A673 (cell line): ENCODE data around the gene LTF. TPM values are rescaled to one million over a fixed set of nuclear protein-coding genes. Genes with fewer than 3 reads are reported as not detected.
"Not testable (repeated sequence)": the region's sequence is repeated elsewhere in the genome, so short reads cannot be mapped to it uniquely, and the experiment has no call there.

Experiments
- BruUV-seq: library from RNA; stranded (reverse); fragments of 400-500 nt; replicated peaks from 2 replicates; lab custom pipeline; 2021; lab: Mats Ljungman, UMichigan
- CTCF ChIA-PET: fragments of 300-600 bp; sonication (Branson Sonifier 250); formaldehyde crosslinking; loops from one replicate; lab custom pipeline; 2022; ENCODE audit warnings: antibody characterized with exemption; lab: Charles Lee
- POLR2A ChIA-PET: fragments of 300-600 bp; sonication (Branson Sonifier 250); formaldehyde crosslinking; loops from one replicate; lab custom pipeline; 2022; ENCODE audit warnings: antibody characterized with exemption; ENCODE audit not compliant: low non-redundant PET; lab: Charles Lee
- DNase-seq: peaks from one replicate; pipeline ENCODE4 v3.0.0-alpha.2; 2015; ENCODE audit warnings: low spot score
- H3K27ac ChIP-seq: fragments of 200-600 bp; sonication (generic); 2 replicates; pipeline ENCODE4 v1.5.1; 2016; ENCODE audit warnings: mixed run types, low read depth, mild to moderate bottlenecking, mixed read lengths, antibody characterized with exemption, low read length; ENCODE audit not compliant: poor library complexity, severe bottlenecking
- H3K27me3 ChIP-seq: fragments of 200-600 bp; sonication (generic); replicated peaks from 2 replicates; pipeline ENCODE4 v1.6.1; 2017; ENCODE audit warnings: mixed run types, low read depth, mild to moderate bottlenecking, mixed read lengths, antibody characterized with exemption, low read length; ENCODE audit not compliant: insufficient read depth, poor library complexity
- H3K36me3 ChIP-seq: fragments of 200-600 bp; sonication (generic); 2 replicates; pipeline ENCODE4 v1.6.1; 2016; ENCODE audit warnings: mixed run types, mild to moderate bottlenecking, mixed read lengths, antibody characterized with exemption, low read length; ENCODE audit not compliant: insufficient read depth, poor library complexity, severe bottlenecking
- H3K4me1 ChIP-seq: fragments of 200-600 bp; sonication (generic); 2 replicates; pipeline ENCODE4 v1.6.1; 2017; ENCODE audit warnings: mixed run types, mild to moderate bottlenecking, mixed read lengths, antibody characterized with exemption, low read length; ENCODE audit not compliant: insufficient read depth, poor library complexity, severe bottlenecking
- H3K4me3 ChIP-seq: fragments of 200-600 bp; sonication (generic); 2 replicates; pipeline ENCODE4 v1.5.1; 2016; ENCODE audit warnings: low read depth, mixed run types, mild to moderate bottlenecking, mixed read lengths, low read length; ENCODE audit not compliant: poor library complexity, severe bottlenecking
- H3K9me3 ChIP-seq: fragments of 200-600 bp; sonication (generic); 2 replicates; pipeline ENCODE4 v1.6.1; 2016; ENCODE audit warnings: mixed run types, low read depth, mild to moderate bottlenecking, mixed read lengths, antibody characterized with exemption, low read length; ENCODE audit not compliant: poor library complexity, severe bottlenecking
- EZH2 ChIP-seq: fragments of 200-600 bp; sonication (generic); IDR thresholded peaks from 2 replicates; pipeline ENCODE4 v1.6.1; 2017; ENCODE audit warnings: borderline replicate concordance, low read depth, mild to moderate bottlenecking, mixed read lengths, antibody characterized with exemption, low read length; ENCODE audit not compliant: poor library complexity, severe bottlenecking
- intact Hi-C: fragments of 100-400 bp; cut with micrococcal nuclease; formaldehyde crosslinking; loops from one replicate; pipeline ENCODE4 v1.10.0; 2022; ENCODE audit not compliant: unreplicated experiment
- total RNA-seq: library from RNA; stranded (reverse); gene quantifications from 2 replicates; pipeline ENCODE4 v1.2.3, GENCODE V29; 2021
- TF ChIP-seq, protein P1 (sequence below): fragments of 300-800, 200-600 bp; sonication (generic); conservative IDR thresholded peaks from 2 replicates; pipeline ENCODE4 v1.5.1; 2017; ENCODE audit warnings: low read depth, mild to moderate bottlenecking, antibody characterized with exemption, low read length, moderate library complexity, mixed read lengths

LTF gene
- total RNA-seq, 1 experiment from 2014 or later = not detected

DNA sequence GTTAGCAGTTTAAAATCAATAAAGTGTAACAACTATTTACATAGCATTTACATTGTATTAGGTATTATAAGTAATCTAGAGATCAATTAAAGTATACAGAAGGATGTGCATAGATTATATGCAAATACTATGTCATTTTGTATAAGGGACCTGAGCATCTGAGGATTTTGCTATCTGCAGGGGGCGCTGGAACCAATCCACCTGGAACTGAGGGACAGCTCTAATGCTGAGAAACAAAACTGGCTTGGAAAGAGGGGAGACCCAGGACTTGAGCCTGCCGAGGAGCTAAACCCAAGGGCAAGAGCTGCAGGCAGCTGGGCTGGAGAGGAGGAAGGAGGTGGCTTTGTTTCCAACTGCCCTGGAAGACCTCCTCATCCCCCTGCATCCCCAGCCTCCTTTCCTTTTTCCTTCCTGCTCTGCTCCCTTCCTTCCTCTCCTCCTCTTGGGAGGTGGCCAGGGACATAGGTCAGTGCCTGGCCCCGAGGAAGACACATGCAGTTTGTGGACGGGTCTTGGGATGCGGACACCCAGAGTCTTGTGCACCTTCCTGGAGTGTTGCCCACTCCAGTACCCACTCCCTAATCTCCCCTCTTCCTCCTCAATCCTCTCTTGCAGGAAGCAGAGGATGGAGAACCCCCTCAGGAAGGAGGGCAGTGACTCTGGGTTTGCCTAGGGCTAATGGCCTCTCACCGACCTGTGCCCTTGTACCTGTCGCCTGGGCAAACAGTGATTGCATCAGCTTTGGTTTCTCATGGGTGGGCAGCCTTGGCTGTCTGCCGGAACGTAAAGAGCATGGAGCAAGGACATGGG, 32.2 kb upstream of the LTF start:
- DNase-seq = peak; percentile 8
- H3K27me3 ChIP-seq = no peaks in the 10 kb centered on the region
- TF ChIP-seq, protein P1, sequence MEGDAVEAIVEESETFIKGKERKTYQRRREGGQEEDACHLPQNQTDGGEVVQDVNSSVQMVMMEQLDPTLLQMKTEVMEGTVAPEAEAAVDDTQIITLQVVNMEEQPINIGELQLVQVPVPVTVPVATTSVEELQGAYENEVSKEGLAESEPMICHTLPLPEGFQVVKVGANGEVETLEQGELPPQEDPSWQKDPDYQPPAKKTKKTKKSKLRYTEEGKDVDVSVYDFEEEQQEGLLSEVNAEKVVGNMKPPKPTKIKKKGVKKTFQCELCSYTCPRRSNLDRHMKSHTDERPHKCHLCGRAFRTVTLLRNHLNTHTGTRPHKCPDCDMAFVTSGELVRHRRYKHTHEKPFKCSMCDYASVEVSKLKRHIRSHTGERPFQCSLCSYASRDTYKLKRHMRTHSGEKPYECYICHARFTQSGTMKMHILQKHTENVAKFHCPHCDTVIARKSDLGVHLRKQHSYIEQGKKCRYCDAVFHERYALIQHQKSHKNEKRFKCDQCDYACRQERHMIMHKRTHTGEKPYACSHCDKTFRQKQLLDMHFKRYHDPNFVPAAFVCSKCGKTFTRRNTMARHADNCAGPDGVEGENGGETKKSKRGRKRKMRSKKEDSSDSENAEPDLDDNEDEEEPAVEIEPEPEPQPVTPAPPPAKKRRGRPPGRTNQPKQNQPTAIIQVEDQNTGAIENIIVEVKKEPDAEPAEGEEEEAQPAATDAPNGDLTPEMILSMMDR = peak; percentile 43
- no peak for TF ChIP-seq EZH2
- CTCF ChIA-PET = no interaction called here
- H3K36me3 ChIP-seq = no peaks in the 10 kb centered on the region
- intact Hi-C loops = no loop called here
- H3K4me1 ChIP-seq = no peaks in the 10 kb centered on the region
- no peaks in the 10 kb centered on the region for H3K9me3 ChIP-seq
- POLR2A ChIA-PET = no interaction called here
- no peak overlapping the region for H3K27ac ChIP-seq
- no peak overlapping the region for H3K4me3 ChIP-seq
- no TSS peak for BruUV-seq

DNA sequence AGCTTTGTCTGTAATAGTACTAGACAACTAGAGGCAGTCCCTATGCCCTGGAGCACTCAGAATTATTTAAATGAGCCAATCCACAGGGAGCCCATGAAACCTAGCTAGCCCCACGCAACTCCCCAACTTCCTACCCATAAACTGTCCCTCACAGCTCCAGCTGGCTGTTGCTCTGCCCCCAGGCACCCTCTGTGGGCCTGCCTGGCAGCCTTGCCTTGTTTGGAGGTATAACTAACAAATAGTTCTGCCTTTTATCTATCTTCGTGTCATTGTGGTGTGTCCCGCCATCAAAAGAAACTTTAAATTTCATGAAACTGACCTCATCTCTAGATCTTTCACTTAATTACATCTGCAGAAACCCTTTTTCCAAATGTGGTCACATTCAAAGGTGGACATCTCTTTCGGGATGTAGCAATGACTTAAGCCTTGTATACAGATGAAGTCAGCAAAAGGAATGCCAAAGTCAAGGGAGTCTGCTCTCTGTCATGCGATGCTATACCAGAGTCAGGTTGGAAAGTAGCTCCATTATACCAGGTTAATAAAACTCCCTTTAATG, 31.3 kb upstream of the LTF start:
- Histone ChIP-seq H3K9me3 (no peaks in the 10 kb centered on the region), H3K27me3 (no peaks in the 10 kb centered on the region), H3K36me3 (no peaks in the 10 kb centered on the region), H3K27ac (no peak overlapping the region), H3K4me3 (no peak overlapping the region), H3K4me1 (no peaks in the 10 kb centered on the region)
- TF ChIP-seq, protein P1 = no peak
- TF ChIP-seq EZH2 = no peak
- ChIA-PET POLR2A (no interaction called here), CTCF (no interaction called here)
- intact Hi-C loops = no loop called here
- peak; percentile 1 for DNase-seq
- BruUV-seq = no TSS peak

DNA sequence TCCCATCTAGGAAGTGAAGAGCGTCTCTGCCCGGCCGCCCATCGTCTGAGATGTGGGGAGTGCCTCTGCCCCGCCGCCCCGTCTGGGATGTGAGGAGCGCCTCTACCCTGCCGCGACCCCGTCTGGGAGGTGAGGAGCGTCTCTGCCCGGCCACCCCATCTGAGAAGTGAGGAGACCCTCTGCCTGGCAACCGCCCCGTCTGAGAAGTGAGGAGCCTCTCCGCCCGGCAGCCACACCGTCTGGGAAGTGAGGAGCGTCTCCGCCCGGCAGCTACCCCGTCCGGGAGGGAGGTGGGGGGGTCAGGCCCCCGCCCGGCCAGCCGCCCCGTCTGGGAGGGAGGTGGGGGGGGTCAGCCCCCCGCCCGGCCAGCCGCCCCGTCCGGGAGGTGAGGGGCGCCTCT, 29.8 kb upstream of the LTF start:
- H3K27ac ChIP-seq, H3K4me1 ChIP-seq, H3K27me3 ChIP-seq, H3K9me3 ChIP-seq, H3K36me3 ChIP-seq, intact Hi-C loops, POLR2A ChIA-PET, H3K4me3 ChIP-seq, DNase-seq, BruUV-seq, CTCF ChIA-PET: not testable (repeated sequence)
